NCI-H1694 treated with DMSO at 0.1 percent for 48 hours (cell line): ENCODE measurements around the gene FBXO31.
"Not testable (repeated sequence)": the region's sequence is repeated elsewhere in the genome, so short reads cannot be mapped to it uniquely, and the experiment has no call there.

ENCODE experiments used
- DNase-seq: peaks from one replicate; lab custom pipeline; 2025; lab: John Stamatoyannopoulos, UW

Gene FBXO31

DNA sequence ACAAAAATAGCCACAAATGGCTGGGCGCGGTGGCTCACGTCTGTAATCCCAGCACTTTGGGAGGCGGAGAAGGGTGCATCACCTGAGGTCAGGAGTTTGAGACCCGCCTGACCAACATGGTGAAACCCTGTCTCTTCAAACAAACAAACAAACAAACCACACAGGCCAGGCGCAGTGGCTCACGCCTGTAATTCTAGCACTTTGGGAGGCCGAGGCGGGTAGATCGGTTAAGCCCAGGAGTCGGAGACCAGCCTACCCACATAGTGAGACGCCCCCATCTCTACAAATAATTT is 1.2 kb upstream of the FBXO31 start:
- DNase-seq: not testable (repeated sequence)

GRCh38 chr16:87384162-87384874 is 742 bp upstream of the FBXO31 start:
- no peak for DNase-seq

DNA sequence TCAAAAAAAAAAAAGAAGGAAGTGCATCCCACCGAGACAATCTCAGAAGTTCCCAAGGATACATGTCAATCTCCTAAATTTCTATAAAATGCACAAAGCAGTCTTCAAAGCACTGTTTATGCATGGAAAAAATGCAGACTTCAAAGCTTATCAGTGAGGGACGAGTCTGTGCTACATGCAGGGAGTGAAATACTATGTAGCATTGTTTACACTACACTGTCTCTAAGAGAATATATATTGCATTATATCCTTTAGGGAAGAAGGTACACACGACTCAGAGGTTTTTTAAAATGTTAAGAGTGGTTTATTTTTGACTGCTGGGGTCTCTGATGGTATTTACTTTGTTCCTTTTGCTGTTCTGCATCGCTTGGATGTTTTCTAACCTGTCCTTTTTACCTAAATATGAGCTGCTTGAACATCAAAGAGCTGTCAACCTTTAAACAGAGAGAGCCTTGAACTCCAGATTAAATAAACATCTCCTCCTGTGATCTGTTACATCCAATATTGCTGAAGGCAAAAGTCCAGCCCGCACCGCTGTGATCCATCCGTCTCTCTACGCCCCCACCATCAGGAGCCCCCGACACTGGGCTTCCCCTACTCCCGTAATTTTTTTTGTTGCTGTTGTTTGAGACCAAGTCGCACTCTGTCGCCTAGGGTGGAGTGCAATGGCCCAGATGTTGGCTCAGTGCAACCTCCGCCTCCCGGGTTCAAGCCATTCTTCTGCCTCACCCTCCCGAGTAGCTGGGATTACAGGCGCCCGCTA is 1.4 kb downstream of the FBXO31 start:
- no peak for DNase-seq

GRCh38 chr16:87380881-87381280 is 2.7 kb downstream of the FBXO31 start:
- DNase-seq: no peak

DNA sequence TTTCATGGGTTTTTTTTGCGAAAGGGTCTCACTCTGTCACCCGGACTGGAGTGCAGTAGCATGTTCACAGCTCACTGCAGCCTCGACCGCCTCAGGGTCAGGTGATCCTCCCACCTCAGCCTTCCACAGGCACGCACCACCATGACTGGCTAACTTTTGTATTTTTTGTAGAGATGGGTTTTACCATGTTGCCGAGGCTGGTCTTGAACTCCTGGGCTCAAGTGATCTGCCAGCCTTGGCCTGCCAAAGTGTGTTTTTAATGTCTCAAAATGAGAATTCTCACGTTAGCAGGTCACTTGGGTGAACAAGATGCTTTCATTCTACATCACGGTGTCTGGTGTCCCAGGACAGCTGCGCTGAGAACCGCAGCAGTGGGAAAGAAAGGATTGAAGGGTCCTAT is 3.2 kb downstream of the FBXO31 start:
- no peak for DNase-seq

- DNase-seq: not testable (repeated sequence)
Measured at GRCh38 chr16:87379312-87379752, 4.2 kb downstream of the FBXO31 start.

- DNase-seq: no peak
Measured at GRCh38 chr16:87376660-87377059, 6.9 kb downstream of the FBXO31 start.

DNA sequence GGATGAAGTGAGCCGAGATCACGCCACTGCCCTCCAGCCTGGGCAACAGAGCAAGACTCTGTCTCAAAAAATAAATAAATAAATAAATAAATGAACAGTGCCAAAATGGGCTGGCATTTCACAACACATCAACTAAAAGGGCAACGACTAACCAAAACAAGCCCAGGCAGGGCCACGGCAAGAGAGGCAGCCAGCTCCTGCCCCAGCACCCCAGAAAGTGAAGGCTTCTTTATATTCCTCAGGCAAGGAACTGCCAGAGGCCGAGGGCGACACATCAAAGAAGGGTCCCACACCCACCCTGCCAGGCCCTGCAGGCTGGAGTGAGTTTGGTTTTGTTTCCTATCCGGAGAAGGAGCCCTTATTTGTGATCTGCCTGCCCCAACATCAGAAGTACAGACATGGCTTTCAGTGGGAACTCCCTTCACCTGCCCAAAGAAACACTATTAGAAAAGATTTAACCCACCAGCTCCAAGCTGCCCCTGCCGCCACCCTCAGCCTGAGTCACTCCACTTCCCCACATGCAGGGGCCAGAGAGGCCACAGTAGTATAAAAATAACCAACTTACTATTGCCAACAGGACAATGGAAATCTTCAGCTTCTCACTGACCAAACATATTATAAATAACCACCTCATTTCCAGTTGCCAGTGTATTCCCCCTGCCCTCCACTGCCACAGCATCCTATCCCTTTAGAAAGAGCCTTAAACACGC is 8.0 kb downstream of the FBXO31 start:
- no peak for DNase-seq

DNA sequence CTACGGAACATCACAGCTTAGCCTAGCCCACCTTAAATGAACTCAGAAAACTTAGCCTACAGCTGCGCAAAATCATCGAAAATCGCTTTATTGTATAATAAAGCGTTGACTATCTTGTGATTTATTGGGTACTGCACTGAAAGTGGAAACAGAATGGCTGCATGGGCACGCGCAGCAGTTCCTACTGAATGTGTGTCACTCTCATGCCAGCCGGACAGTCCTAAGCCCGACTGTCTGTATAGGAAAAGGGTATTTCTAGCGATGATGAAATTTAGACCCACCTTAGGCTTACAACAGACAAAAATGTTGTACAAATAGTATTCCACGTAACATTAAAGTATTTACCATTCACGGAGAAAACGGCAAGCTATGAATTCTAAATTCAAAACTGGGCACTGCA is 9.3 kb downstream of the FBXO31 start:
- DNase-seq: no peak

- DNase-seq: no peak
Measured at GRCh38 chr16:87372305-87372704, 11.3 kb downstream of the FBXO31 start.

DNA sequence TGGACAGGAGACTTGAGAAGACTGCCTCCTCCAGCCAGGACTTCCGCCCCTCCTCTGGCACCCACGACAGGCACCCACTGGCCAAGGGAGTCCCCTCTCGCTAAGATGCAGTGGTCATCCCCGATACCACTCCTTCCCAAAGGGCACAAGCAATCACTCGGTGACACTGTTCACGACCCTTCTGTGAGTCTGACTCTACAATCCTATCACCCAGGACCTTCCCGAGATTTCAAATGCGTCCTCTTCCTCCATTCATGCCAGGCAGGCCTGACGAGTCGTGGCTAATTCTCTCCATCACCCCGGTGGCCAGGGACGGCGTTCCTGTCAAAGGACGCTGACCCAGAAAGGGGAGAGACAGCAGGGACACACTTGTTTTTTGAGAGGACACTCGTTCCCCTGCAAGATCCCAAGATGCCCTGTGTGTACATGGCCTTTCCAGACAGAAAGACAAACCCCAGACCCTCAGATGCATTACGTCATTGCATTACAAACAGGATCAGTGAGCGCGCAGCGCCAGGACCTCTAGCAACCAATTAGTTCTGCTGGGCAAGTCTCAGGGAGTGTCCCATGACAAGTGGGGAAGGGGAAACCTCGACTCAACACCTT is 12.2 kb downstream of the FBXO31 start:
- DNase-seq: no peak

DNA sequence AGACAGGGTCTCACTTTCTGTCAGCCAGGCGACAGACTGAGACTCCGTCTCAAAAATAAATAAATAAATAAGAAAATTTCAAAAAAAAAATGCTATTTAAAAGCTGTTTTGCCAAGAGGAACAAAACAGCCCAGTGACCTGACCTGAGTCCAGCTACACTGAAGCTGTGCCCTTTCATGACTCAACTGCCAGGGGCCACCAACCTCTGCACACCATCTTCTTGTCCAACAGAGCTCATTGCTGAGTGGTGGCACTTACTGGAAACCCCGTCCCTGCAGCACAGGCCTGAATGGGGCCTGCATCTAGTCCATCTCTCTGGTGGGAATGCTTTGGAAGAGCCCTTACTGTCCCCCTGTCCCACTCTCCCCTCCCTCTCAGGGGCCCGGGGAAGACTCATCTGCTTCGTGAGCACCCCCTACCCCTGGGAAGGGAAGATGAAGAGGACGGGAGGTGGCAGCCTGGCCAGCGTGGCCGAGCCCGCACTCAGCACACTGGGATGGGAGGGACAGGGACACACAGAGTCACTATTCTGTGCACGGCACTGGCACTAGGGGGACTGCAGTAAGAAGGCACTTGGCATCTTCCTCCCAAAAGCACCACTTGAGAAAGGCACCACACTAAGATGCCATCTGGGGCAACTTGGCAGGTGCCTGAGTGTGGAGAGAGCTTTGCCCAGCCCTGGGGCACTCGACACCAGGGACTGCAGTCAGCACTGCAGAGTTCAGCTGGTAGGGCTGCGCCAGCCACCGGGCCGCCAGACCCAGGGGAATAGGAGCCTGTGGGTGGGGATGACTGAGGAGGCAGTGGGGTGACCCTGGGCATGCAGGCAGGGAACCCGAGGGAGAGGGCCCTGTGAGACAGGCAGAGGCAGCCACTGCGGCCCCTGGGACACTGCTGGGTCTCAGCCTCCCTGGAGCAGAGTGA is 13.5 kb downstream of the FBXO31 start:
- DNase-seq: no peak

GRCh38 chr16:87369117-87369765 is 14.3 kb downstream of the FBXO31 start:
- DNase-seq: no peak

- no peak for DNase-seq
Measured at GRCh38 chr16:87368029-87368770, 15.4 kb downstream of the FBXO31 start.

DNA sequence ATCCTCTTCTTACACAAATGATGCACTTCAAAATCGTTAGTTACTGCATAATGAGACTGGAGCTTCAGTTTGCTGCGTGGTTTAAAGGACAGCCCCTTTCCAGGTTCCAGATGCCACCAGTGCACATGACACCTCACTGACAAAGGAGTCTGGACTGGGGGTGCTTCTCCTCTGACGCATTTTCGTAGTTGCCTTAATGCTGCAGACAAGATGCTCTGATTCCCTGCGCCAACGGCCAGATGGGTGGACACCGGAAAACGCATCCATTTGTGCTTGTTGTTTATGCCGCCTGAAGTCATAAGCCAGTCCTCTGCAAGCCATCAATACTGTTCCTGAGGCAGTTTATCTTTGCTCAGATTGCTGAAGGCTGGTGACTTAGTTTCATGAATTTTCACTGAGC is 16.0 kb downstream of the FBXO31 start:
- no peak for DNase-seq

GRCh38 chr16:87366930-87367329 is 16.6 kb downstream of the FBXO31 start:
- no peak for DNase-seq

DNA sequence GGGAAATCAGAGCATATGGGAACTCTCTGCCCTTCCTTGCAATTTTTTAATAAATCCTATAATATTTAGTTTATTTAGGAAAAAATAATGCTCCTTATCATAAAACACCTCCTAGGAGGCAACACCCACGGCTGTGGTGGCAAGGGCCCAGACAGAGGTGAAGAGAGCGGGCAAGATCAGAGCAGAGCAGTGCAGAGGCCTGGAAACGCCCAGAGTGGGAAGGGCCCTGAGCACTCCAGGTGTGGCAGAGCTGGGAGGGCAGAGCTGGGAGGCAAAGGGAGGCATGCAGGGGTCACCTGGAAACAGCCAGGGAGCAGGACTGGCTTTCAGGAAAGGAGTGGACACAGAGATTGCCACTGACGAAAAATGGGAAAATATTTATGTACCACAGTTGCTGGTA is 17.3 kb downstream of the FBXO31 start:
- no peak for DNase-seq

DNA sequence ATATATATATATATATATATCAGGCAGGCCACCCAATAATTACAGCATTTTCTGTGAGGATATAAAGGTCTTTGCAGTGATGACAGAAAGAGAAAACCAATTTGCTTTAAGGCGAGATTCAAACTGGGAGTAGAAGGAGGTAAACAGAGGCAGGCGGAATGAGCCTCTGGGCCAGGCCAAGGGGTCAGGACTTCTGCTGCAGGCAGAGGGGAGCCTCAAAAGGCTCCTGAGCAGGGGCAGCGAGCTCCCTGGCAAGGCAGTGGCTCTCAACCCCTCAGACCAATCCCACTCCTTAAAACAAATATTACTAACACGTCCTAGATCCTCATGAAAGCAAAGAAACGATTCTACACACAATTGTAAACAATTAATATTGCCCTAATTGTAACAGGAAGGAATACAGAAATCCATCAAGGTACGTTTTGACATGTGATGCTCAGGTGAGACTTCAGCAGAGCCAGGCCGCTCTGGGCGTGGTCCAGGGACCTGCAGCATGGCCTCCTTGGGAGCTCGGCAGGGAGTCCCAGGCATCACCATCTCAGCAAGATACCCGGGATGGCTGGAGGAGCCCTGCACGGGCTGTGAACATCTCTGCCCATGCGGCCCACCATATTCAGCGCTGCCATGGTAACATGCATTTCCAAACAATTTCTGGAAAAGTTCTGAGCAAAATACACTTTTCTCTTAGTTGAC is 18.4 kb downstream of the FBXO31 start:
- DNase-seq: no peak

GRCh38 chr16:87363771-87364455 is 19.7 kb downstream of the FBXO31 start:
- no peak for DNase-seq
